Measurements from ENCODE around the gene CABP7. TPM values are rescaled to one million over a fixed set of nuclear protein-coding genes. Genes with fewer than 3 reads are reported as not detected.

Gene CABP7
- total and polyA plus RNA-seq, 2 donors (not counting 1 experiment from before 2014, with no cell fraction given) = 0.03 TPM; not detected in 1

- peaks cover 0 to 7% of the 10 kb centered on the region in 2 experiments for H3K36me3 ChIP-seq (replicated peaks in 1 of 2; ENCODE audit: control extremely low read depth in 1 of 2, control insufficient read depth in 1 of 2, extremely low read depth in 1 of 2, insufficient read depth in 2 of 2, low read length in 1 of 2)
- no peaks in the 10 kb centered on the region for H4K20me1 ChIP-seq (ENCODE audit: control insufficient read depth, insufficient read depth, low read length, poor library complexity, severe bottlenecking)
- peaks cover 0 to 3% (median 0%) of the 10 kb centered on the region in 3 donors for H3K9me3 ChIP-seq (ENCODE audit: control extremely low read depth in 1 of 3, control insufficient read depth in 2 of 3, insufficient read depth in 1 of 3, low read length in 2 of 3)
- H3K9me3 Mint-ChIP-seq (ENCODE audit: insufficient read depth) = no peaks in the 10 kb centered on the region
- H3K4me3 Mint-ChIP-seq = no peak overlapping the region
- no peak for ATAC-seq (ENCODE audit: low read depth)
- POLR2A ChIA-PET = no interaction called here
- H3K27me3 Mint-ChIP-seq = no peaks in the 10 kb centered on the region
- H3K27ac Mint-ChIP-seq = no peak overlapping the region
- H2AFZ ChIP-seq (ENCODE audit: insufficient read depth, low read depth, low read length, poor library complexity, severe bottlenecking) = no peak overlapping the region
- 92% methylated on average over 6 of the region's 9 CpGs for WGBS (ENCODE audit: insufficient coverage)
- DNase-seq = no peak
- CTCF ChIA-PET = no interaction called here
- TF ChIP-seq CTCF (IDR thresholded peaks at IDR 0.05) = no peak
- H3K4me2 ChIP-seq (replicated peaks; ENCODE audit: low read depth, low read length, poor library complexity, severe bottlenecking) = no peak overlapping the region
- intact Hi-C loops (cut with micrococcal nuclease) = no loop called here
- no peaks in the 10 kb centered on the region for H3K27me3 ChIP-seq (replicated peaks in 1 of 4; ENCODE audit: control extremely low read depth in 1 of 4, control insufficient read depth in 3 of 4, insufficient read depth in 4 of 4, low read length in 3 of 4)
- H3K4me1 ChIP-seq (ENCODE audit: control insufficient read depth in 2 of 2, insufficient read depth in 2 of 2, low read length in 2 of 2) = no peaks in the 10 kb centered on the region
- H3K9ac ChIP-seq (ENCODE audit: low read length) = no peak overlapping the region
- H3K4me1 Mint-ChIP-seq = no peaks in the 10 kb centered on the region
- no peak overlapping the region for H3K4me3 ChIP-seq (ENCODE audit: control extremely low read depth in 1 of 5, extremely low read depth in 1 of 5, insufficient read depth in 1 of 5, low read depth in 2 of 5, low read length in 4 of 5)
- H3K79me2 ChIP-seq (ENCODE audit: control insufficient read depth, insufficient read depth, low read length) = no peaks in the 10 kb centered on the region
- H3K27ac ChIP-seq (ENCODE audit: low read length in 2 of 2) = no peak overlapping the region
Observed at GRCh38 chr22:29734838-29735237, 15.0 kb downstream of the CABP7 start.

GRCh38 chr22:29735416-29735815, 15.6 kb downstream of the CABP7 start:
- Histone ChIP-seq H3K9ac (ENCODE audit: low read length) (no peak overlapping the region), H4K20me1 (ENCODE audit: control insufficient read depth, insufficient read depth, low read length, poor library complexity, severe bottlenecking) (no peaks in the 10 kb centered on the region), H3K4me2 (replicated peaks; ENCODE audit: low read depth, low read length, poor library complexity, severe bottlenecking) (no peak overlapping the region), H3K4me3 (ENCODE audit: control extremely low read depth in 1 of 5, extremely low read depth in 1 of 5, insufficient read depth in 1 of 5, low read depth in 2 of 5, low read length in 4 of 5) (no peak overlapping the region), H3K36me3 (replicated peaks in 1 of 2; ENCODE audit: control extremely low read depth in 1 of 2, control insufficient read depth in 1 of 2, extremely low read depth in 1 of 2, insufficient read depth in 2 of 2, low read length in 1 of 2) (peaks cover 0 to 12% of the 10 kb centered on the region in 2 experiments), H3K4me1 (ENCODE audit: control insufficient read depth in 2 of 2, insufficient read depth in 2 of 2, low read length in 2 of 2) (no peaks in the 10 kb centered on the region), H3K27ac (ENCODE audit: low read length in 2 of 2) (no peak overlapping the region), H2AFZ (ENCODE audit: insufficient read depth, low read depth, low read length, poor library complexity, severe bottlenecking) (no peak overlapping the region), H3K9me3 (ENCODE audit: control extremely low read depth in 1 of 3, control insufficient read depth in 2 of 3, insufficient read depth in 1 of 3, low read length in 2 of 3) (peaks cover 0 to 3% (median 0%) of the 10 kb centered on the region in 3 donors), H3K27me3 (replicated peaks in 1 of 4; ENCODE audit: control extremely low read depth in 1 of 4, control insufficient read depth in 3 of 4, insufficient read depth in 4 of 4, low read length in 3 of 4) (no peaks in the 10 kb centered on the region), H3K79me2 (ENCODE audit: control insufficient read depth, insufficient read depth, low read length) (no peaks in the 10 kb centered on the region)
- ATAC-seq (ENCODE audit: low read depth) = no peak
- WGBS (ENCODE audit: insufficient coverage) = 88% methylated on average over 1 of the region's 1 CpG
- CTCF ChIA-PET = no interaction called here
- H3K4me3 Mint-ChIP-seq = no peak overlapping the region
- H3K27me3 Mint-ChIP-seq = no peaks in the 10 kb centered on the region
- intact Hi-C loops (cut with micrococcal nuclease) = no loop called here
- no peak for DNase-seq
- POLR2A ChIA-PET = no interaction called here
- H3K4me1 Mint-ChIP-seq = no peaks in the 10 kb centered on the region
- TF ChIP-seq EZH2 (IDR thresholded peaks at IDR 0.05; ENCODE audit: borderline replicate concordance, insufficient read depth, low read depth, low read length, poor library complexity, severe bottlenecking) (no peak), CTCF (IDR thresholded peaks at IDR 0.05) (no peak)
- H3K9me3 Mint-ChIP-seq (ENCODE audit: insufficient read depth) = no peaks in the 10 kb centered on the region
- H3K27ac Mint-ChIP-seq = no peak overlapping the region
